H9 (cell line): Measurements from ENCODE around the gene CLDN34. TPM values are rescaled to one million over a fixed set of nuclear protein-coding genes. Genes with fewer than 3 reads are reported as not detected.

Experiments used
- DNase-seq: peaks from one replicate; pipeline ENCODE4 v3.0.0-alpha.2; 2017
- H2AFZ ChIP-seq: one replicate; pipeline ENCODE4 v1.6.1; 2013; ENCODE audit warnings: mild to moderate bottlenecking, low read length, control low read depth, moderate library complexity
- H2AK5ac ChIP-seq: 2 replicates; pipeline ENCODE4 v1.6.1; 2013; ENCODE audit warnings: low read length, control low read depth, mixed read lengths; ENCODE audit not compliant: insufficient read length
- H2BK120ac ChIP-seq: one replicate; pipeline ENCODE4 v1.6.1; 2013; ENCODE audit warnings: low read depth, mild to moderate bottlenecking, low read length, control low read depth, inconsistent platforms; ENCODE audit not compliant: poor library complexity, severe bottlenecking
- H2BK12ac ChIP-seq: 2 replicates; pipeline ENCODE4 v1.6.1; 2013; ENCODE audit warnings: low read length, control low read depth, mixed read lengths, low read depth; ENCODE audit not compliant: insufficient read length
- H2BK15ac ChIP-seq: 2 replicates; pipeline ENCODE4 v1.6.1; 2013; ENCODE audit warnings: low read depth, low read length, control low read depth
- H2BK20ac ChIP-seq: one replicate; pipeline ENCODE4 v1.6.1; 2013; ENCODE audit warnings: low read depth, mild to moderate bottlenecking, low read length, control low read depth, inconsistent platforms; ENCODE audit not compliant: poor library complexity, severe bottlenecking
- H2BK5ac ChIP-seq: 2 replicates; pipeline ENCODE4 v1.6.1; 2013; ENCODE audit warnings: low read length, control low read depth, mixed read lengths; ENCODE audit not compliant: insufficient read length
- H3K14ac ChIP-seq: 2 replicates; pipeline ENCODE4 v1.6.1; 2013; ENCODE audit warnings: low read length, control low read depth; ENCODE audit not compliant: insufficient read depth
- H3K18ac ChIP-seq: 2 replicates; pipeline ENCODE4 v1.6.1; 2013; ENCODE audit warnings: low read depth, mild to moderate bottlenecking, mixed read lengths, low read length, control low read depth; ENCODE audit not compliant: insufficient read length
- H3K23ac ChIP-seq: 2 replicates; pipeline ENCODE4 v1.6.1; 2013; ENCODE audit warnings: low read length, control low read depth, mixed read lengths, low read depth; ENCODE audit not compliant: insufficient read length
- H3K23me2 ChIP-seq: 2 replicates; pipeline ENCODE4 v1.6.1; 2013; ENCODE audit warnings: low read depth, mild to moderate bottlenecking, mixed read lengths, low read length, control low read depth; ENCODE audit not compliant: insufficient read length, poor library complexity, severe bottlenecking
- H3K27ac ChIP-seq: 2 replicates; pipeline ENCODE4 v1.5.1; 2013; ENCODE audit warnings: low read length, control low read depth, mixed read lengths, low read depth; ENCODE audit not compliant: insufficient read length
- H3K27me3 ChIP-seq: 2 replicates; pipeline ENCODE4 v1.6.1; 2013; ENCODE audit warnings: low read length, control low read depth, inconsistent platforms; ENCODE audit not compliant: insufficient read depth
- H3K4ac ChIP-seq: 2 replicates; pipeline ENCODE4 v1.6.1; 2013; ENCODE audit warnings: low read depth, mild to moderate bottlenecking, control low read depth, inconsistent platforms, low read length, moderate library complexity
- H3K4me1 ChIP-seq: 2 replicates; pipeline ENCODE4 v1.6.1; 2013; ENCODE audit warnings: low read length, control low read depth, inconsistent platforms; ENCODE audit not compliant: insufficient read depth
- H3K4me2 ChIP-seq: 2 replicates; pipeline ENCODE4 v1.6.1; 2013; ENCODE audit warnings: low read length, control low read depth, mixed read lengths; ENCODE audit not compliant: insufficient read length, insufficient read depth
- H3K56ac ChIP-seq: 2 replicates; pipeline ENCODE4 v1.6.1; 2013; ENCODE audit warnings: low read depth, mild to moderate bottlenecking, mixed read lengths, low read length, control low read depth; ENCODE audit not compliant: insufficient read length
- H3K79me1 ChIP-seq: 2 replicates; pipeline ENCODE4 v1.6.1; 2013; ENCODE audit warnings: low read depth, mild to moderate bottlenecking, moderate library complexity, low read length, control low read depth, inconsistent platforms; ENCODE audit not compliant: insufficient read depth, poor library complexity, severe bottlenecking
- H3K79me2 ChIP-seq: 2 replicates; pipeline ENCODE4 v1.6.1; 2013; ENCODE audit warnings: low read length, control low read depth, inconsistent platforms; ENCODE audit not compliant: insufficient read depth
- H3K9ac ChIP-seq: 2 replicates; pipeline ENCODE4 v1.6.1; 2013; ENCODE audit warnings: low read length, control low read depth, mixed read lengths; ENCODE audit not compliant: insufficient read length; ENCODE audit errors: extremely low read depth
- H3K9me3 ChIP-seq: one replicate; pipeline ENCODE4 v1.6.1; 2013; ENCODE audit warnings: low read depth, low read length, inconsistent platforms; ENCODE audit not compliant: control insufficient read depth
- H3T11ph ChIP-seq: one replicate; pipeline ENCODE4 v1.6.1; 2013; ENCODE audit warnings: mild to moderate bottlenecking, low read length, control low read depth, inconsistent platforms
- H4K20me1 ChIP-seq: one replicate; pipeline ENCODE4 v1.6.1; 2013; ENCODE audit not compliant: control insufficient read depth, insufficient read length, insufficient read depth
- H4K5ac ChIP-seq: 2 replicates; pipeline ENCODE4 v1.6.1; 2013; ENCODE audit warnings: low read depth, mild to moderate bottlenecking, mixed read lengths, low read length, control low read depth; ENCODE audit not compliant: insufficient read length
- H4K8ac ChIP-seq: replicated peaks from 2 replicates; pipeline ENCODE4 v1.6.1; 2013; ENCODE audit warnings: low read length, control low read depth, mixed read lengths, low read depth; ENCODE audit not compliant: insufficient read length
- H4K91ac ChIP-seq: 2 replicates; pipeline ENCODE4 v1.6.1; 2013; ENCODE audit warnings: low read depth, mild to moderate bottlenecking, moderate library complexity, mixed read lengths, low read length, control low read depth; ENCODE audit not compliant: insufficient read length
- H3K27ac Mint-ChIP-seq, 3 experiments: 2 replicates in 2 of 3; 3 replicates in 1 of 3; pipeline ENCODE4 v1.8.0; 2020 to 2021; ENCODE audit warnings: mixed read lengths in 3 of 3, mild to moderate bottlenecking in 1 of 3, moderate library complexity in 1 of 3
- H3K27me3 Mint-ChIP-seq: 2 replicates; pipeline ENCODE4 v1.8.0; 2021; ENCODE audit warnings: low read depth, mild to moderate bottlenecking, moderate library complexity, mixed read lengths
- H3K36me3 Mint-ChIP-seq, 3 experiments: 2 replicates in 2 of 3; 3 replicates in 1 of 3; pipeline ENCODE4 v1.8.0; 2020 to 2021; ENCODE audit warnings: low read depth in 3 of 3, mixed read lengths in 3 of 3; ENCODE audit not compliant: insufficient read depth in 1 of 3
- H3K4me1 Mint-ChIP-seq, 2 experiments: 2 replicates each; pipeline ENCODE4 v1.8.0; 2020; ENCODE audit warnings: mixed read lengths in 2 of 2
- H3K4me3 Mint-ChIP-seq, 2 experiments: 2 replicates in 1 of 2; 3 replicates in 1 of 2; pipeline ENCODE4 v1.8.0; 2020 to 2021; ENCODE audit warnings: mild to moderate bottlenecking in 2 of 2, mixed read lengths in 2 of 2, moderate library complexity in 1 of 2
- H3K9me3 Mint-ChIP-seq, 2 experiments: 2 replicates in 1 of 2; 3 replicates in 1 of 2; pipeline ENCODE4 v1.8.0; 2020; ENCODE audit warnings: mild to moderate bottlenecking in 2 of 2, mixed read lengths in 2 of 2, moderate library complexity in 1 of 2
- WGBS: extraction: QIAGEN DNeasy Blood & Tissue Kit; methylation state at CpG from one replicate; pipeline ENCODE4 v1.1.7; 2013; ENCODE audit warnings: missing lambda C conversion rate, low lambda C conversion rate, mixed read lengths; ENCODE audit not compliant: insufficient read length; ENCODE audit errors: extremely low coverage; 5-methylcytosine and 5-hydroxymethylcytosine counted together
- total RNA-seq: library from RNA; stranded (reverse); gene quantifications from 2 replicates; pipeline ENCODE4 v1.2.1, GENCODE V29; 2021
- TF ChIP-seq, protein P1 (sequence below): fragments of 200-600 bp; sonication (generic); conservative IDR thresholded peaks from 3 replicates; pipeline ENCODE4 v1.8.0; 2021; ENCODE audit warnings: antibody characterized with exemption, mild to moderate bottlenecking

CLDN34 gene
- total RNA-seq, 1 experiment from 2014 or later = 0.39 TPM

DNA sequence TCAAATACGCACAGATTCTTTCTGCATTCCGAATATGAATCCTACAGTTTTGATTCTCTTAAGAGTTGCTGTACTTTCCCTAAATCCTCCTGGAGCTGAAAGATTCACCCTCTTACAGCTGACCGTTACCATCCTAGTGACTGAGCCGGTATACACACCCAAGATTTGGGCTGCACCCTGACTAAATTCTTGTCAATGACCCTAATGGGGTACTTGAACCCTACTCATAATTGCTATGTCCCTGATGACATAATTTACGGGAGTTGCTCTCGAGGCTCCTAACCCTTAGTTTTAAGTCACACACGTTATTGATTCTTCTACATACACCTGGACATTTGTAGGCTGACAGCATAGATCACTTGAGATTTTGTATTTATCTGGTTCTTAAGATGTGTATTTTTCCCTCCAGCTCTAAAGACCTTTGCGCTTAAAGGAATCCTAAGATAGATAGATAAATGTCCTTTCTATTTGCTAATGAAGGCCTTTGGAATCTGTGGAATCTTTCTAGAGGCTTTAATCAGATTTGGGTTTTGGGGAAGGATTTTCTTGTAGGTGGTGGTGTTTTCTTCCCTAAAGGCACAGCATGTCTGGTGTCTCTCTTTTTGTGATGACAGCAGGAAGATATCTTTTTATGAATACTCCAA lies 37.8 kb downstream of the CLDN34 start:
- H3T11ph ChIP-seq = no peak overlapping the region
- H3K56ac ChIP-seq = no peak overlapping the region
- no peaks in the 10 kb centered on the region for H3K79me1 ChIP-seq
- no peak overlapping the region for H3K18ac ChIP-seq
- H4K91ac ChIP-seq = no peak overlapping the region
- WGBS = no CpG with 5 or more reads among the region's 8 CpGs
- no peak overlapping the region for H3K27ac ChIP-seq
- no peaks in the 10 kb centered on the region for H3K9me3 ChIP-seq
- peaks cover under 1% of the 10 kb centered on the region; the same call in 1 of the 2 replicates for H3K4me1 ChIP-seq
- no peak overlapping the region for H3K23ac ChIP-seq
- no peaks in the 10 kb centered on the region for H4K20me1 ChIP-seq
- no peak overlapping the region for H2AK5ac ChIP-seq
- no peak overlapping the region for H3K9ac ChIP-seq
- no peak overlapping the region for H3K4me3 Mint-ChIP-seq
- no peak overlapping the region for H3K27ac Mint-ChIP-seq
- DNase-seq = no peak
- H4K8ac ChIP-seq = no peak overlapping the region
- peaks cover 4 to 5% (median 5%) of the 10 kb centered on the region in 3 experiments; a peak in 6 of 7 replicates for H3K36me3 Mint-ChIP-seq
- H2BK15ac ChIP-seq = no peak overlapping the region
- peaks cover 51 to 54% of the 10 kb centered on the region in 2 experiments for H3K9me3 Mint-ChIP-seq
- H2AFZ ChIP-seq = no peak overlapping the region
- no peak overlapping the region for H2BK120ac ChIP-seq
- no peaks in the 10 kb centered on the region for H3K79me2 ChIP-seq
- H3K23me2 ChIP-seq = no peaks in the 10 kb centered on the region
- no peak overlapping the region for H4K5ac ChIP-seq
- H3K27me3 Mint-ChIP-seq = no peaks in the 10 kb centered on the region; the same call in 1 of the 2 replicates
- no peak overlapping the region for H2BK12ac ChIP-seq
- H2BK20ac ChIP-seq = no peak overlapping the region
- H3K4me1 Mint-ChIP-seq = peaks cover 15 to 18% of the 10 kb centered on the region in 2 experiments
- TF ChIP-seq, protein P1, sequence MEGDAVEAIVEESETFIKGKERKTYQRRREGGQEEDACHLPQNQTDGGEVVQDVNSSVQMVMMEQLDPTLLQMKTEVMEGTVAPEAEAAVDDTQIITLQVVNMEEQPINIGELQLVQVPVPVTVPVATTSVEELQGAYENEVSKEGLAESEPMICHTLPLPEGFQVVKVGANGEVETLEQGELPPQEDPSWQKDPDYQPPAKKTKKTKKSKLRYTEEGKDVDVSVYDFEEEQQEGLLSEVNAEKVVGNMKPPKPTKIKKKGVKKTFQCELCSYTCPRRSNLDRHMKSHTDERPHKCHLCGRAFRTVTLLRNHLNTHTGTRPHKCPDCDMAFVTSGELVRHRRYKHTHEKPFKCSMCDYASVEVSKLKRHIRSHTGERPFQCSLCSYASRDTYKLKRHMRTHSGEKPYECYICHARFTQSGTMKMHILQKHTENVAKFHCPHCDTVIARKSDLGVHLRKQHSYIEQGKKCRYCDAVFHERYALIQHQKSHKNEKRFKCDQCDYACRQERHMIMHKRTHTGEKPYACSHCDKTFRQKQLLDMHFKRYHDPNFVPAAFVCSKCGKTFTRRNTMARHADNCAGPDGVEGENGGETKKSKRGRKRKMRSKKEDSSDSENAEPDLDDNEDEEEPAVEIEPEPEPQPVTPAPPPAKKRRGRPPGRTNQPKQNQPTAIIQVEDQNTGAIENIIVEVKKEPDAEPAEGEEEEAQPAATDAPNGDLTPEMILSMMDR = no peak
- H3K4ac ChIP-seq = no peak overlapping the region
- H3K14ac ChIP-seq = no peak overlapping the region
- H3K27me3 ChIP-seq = no peaks in the 10 kb centered on the region
- no peak overlapping the region for H3K4me2 ChIP-seq
- no peak overlapping the region for H2BK5ac ChIP-seq
